ENCODE data around the gene SARM1.

SARM1 gene

GRCh38 chr17:28392491-28392890, 21.0 kb downstream of the SARM1 start:
- DNase-seq (ENCODE audit: low read depth in 1 of 2, low spot score in 1 of 2) = no peak

DNA sequence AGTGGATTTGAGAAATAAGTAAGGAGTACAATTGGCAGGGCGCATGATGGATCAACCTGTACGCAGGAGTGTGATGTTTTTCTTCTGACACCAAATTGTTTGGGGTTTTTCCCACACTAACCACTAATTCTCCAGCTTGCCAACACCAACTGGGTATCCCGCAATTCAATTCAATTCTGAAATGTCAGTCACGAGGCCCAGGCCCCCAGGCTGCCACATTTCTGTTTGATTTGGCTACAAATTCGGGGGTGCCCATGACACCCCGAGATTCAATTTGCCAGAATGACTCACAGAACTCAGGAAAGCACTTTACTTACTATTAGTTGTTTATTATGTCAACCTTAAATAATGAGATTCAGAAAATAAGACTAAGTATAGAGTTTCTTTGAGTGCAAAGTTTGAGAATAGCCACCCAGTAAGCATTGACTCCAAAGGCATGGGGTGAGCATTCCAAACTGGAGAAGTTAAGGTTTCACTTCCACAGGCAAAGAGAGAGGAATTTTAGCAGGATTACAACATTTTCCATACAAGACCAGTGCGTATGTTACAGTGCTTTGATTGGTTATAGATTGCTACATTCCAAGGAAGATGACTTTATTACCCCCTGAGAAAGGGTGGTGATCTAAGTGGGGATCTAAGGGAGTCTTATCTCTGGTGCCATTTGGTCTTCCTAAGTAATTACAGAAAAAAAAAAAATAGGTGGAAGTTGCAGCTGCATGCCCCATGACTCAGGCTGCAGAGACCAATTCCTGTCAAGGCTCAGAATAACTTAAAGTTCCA, 23.0 kb downstream of the SARM1 start:
- DNase-seq (ENCODE audit: low read depth in 1 of 2, low spot score in 1 of 2) = no peak

DNA sequence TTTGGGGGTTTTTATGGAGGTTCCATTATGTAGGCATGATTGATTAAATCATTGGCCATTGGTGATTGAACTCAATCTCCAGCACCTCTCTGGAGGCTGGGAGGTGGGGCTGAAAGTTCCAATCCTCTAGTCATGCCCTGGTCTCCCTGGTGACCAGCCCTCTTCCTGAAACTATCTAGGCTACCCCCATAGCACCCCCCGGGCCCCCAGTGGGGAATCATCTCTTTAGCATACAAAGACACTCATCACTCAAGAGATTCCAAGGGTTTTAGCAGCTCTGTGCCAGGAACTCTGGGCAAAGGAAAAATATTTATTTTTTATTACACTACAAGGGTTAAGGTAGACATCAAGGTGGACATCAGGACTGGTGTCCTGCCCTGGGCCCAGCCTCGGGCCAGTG, 23.9 kb downstream of the SARM1 start:
- DNase-seq (ENCODE audit: low read depth in 1 of 2, low spot score in 1 of 2) = no peak

- DNase-seq (ENCODE audit: low read depth in 1 of 2, low spot score in 1 of 2) = no peak
Measured at GRCh38 chr17:28395968-28396367, 24.5 kb downstream of the SARM1 start.

- DNase-seq (ENCODE audit: low read depth in 1 of 2, low spot score in 1 of 2) = no peak
Measured at GRCh38 chr17:28396635-28397239, 25.2 kb downstream of the SARM1 start.

- no peak for DNase-seq (ENCODE audit: low read depth in 1 of 2, low spot score in 1 of 2)
Measured at GRCh38 chr17:28397275-28397674, 25.8 kb downstream of the SARM1 start.

- no peak for DNase-seq (ENCODE audit: low read depth in 1 of 2, low spot score in 1 of 2)
Measured at GRCh38 chr17:28397687-28398279, 26.3 kb downstream of the SARM1 start.

DNA sequence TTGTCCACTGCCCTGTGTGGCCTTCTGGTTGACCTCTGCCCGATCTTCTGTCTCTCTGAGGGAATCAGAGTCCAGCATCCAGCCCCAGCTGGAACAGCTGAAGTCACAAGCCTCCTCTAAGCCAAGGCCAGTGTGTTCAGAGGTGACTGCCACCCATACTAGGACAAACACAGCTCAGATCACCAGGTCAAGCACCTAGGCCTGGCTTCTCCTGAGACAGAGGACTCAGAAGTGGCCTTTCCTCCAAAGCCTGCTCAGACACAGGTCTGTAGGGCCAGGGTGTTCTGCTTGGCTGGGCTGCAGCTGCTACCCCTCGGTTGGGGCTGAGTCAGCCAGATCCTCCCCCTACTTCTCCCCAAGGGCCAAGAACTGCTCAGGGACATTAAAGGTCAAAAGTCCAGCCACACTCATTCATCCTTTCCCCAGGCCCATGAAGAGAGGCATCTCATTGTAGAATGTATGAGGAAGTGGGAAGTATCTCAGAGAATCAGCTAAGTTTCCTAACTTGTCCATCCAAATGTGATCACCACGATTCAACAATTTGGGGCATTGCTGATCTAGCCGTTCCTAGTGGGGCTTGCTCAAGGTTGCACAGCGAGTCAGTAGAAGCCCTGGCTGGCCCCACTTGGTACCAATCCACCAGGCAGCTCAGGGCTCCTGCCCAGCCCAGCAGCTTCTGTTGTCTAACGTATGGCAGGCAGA, 26.9 kb downstream of the SARM1 start:
- DNase-seq (ENCODE audit: low read depth in 1 of 2, low spot score in 1 of 2) = no peak

- DNase-seq (ENCODE audit: low read depth in 1 of 2, low spot score in 1 of 2) = no peak
Measured at GRCh38 chr17:28399808-28400207, 28.3 kb downstream of the SARM1 start.

DNA sequence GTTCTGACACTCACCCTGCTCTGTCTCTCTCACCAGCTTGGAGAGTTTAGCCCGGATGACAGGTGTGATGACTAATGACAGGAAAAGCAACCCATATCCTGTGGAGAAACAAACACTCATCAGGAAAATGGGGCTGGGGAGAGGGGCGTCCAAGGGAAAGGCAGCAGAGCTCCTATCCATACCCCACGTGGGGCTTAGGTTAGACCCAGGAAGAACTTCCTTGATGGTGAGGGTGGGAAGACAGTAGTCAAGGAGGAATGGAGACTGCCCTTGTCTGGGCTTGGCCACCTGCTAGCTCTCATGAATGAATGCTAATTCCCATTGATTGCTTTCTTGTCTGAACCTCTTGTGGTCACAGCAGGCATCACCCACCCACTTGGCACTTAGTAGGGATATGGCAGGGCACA, 30.7 kb downstream of the SARM1 start:
- no peak for DNase-seq (ENCODE audit: low read depth in 1 of 2, low spot score in 1 of 2)

DNA sequence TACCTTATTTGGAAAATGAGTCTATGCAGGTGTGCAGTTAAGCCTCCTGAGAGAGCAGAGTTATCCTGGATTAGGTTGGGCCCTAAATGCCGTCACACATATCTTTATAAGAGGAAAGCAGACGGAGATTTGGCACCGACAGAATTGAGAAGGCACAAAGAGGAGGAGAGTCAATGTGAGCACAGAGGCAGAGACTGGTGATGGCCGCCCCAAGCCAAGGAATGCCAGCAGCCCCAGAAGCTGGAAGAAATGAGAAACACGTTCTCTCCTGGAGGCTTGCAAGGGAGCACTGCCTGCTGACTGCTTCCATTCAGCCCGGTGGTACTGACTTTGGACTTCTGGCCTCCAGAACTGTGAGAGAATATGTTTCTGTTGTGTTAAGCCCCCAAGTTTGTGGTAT, 31.4 kb downstream of the SARM1 start:
- DNase-seq (ENCODE audit: low read depth in 1 of 2, low spot score in 1 of 2) = no peak

DNA sequence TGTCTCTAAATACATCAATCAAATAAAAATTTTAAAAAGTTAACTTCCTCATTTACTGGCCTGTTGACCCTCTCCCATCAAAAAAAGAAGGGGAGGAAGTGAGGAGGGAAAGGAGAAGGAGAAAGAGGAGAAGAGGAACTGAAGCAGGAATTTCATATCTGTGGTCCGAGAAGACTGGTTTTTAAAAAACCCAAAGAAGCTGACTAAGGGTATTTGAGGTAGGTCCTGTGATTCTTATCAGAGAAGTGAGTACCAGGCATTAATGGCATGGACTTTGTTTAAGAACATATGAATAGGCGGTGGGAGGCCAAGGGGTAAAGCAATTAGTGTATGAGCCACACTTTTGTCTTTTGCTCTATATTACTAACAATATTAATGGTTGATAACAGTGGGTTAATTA, 32.5 kb downstream of the SARM1 start:
- no peak for DNase-seq (ENCODE audit: low read depth in 1 of 2, low spot score in 1 of 2)

GRCh38 chr17:28404461-28404811, 32.9 kb downstream of the SARM1 start:
- no peak for DNase-seq (ENCODE audit: low read depth in 1 of 2, low spot score in 1 of 2)

- DNase-seq (ENCODE audit: low read depth in 1 of 2, low spot score in 1 of 2) = no peak
Measured at GRCh38 chr17:28404812-28405570, 33.5 kb downstream of the SARM1 start.

DNA sequence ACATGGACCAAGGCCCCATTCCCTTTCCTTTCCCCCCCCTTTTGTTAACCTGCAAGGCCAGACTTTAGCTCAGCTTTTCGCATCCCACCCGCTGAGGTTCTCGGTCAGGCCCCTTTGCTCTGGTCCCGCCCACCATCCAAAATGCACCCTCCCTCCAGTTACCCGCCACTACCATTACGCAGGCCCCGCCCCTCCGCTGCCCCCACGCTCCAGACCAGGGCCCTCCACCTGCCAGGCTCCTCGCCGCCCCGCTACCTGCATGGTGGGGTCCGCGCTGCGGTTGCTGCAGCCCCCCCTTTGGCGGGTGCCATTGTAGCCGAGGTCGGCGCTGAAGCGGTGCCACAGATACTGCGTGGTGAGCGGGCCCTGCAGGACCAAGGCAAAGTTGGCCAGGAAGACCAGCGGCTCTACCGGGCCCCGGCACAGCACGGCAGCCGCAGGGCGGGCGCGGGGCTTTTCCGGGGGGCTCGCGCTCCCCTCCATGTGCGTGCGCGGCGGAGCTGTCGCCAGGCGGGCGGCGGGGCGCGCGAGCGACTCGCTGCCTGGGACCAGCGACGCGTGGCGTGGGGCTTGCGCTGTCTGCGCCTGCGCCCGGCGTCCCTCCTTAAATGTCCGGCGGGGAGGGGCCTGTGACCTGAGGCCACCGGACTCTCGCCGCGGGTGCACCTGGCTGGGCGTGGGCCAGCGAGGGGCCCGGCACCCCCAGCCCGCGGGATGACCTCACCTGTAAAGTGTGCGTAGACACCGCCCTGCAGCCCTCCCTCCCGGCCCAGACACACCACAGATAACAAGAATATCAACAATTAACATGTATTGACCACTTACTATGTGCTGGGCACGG, 34.4 kb downstream of the SARM1 start, which contains the start of gene SLC46A1:
SLC46A1 (minus strand) TSS at position 581 of the 841 bp plus-strand sequence; CDS start at position 483, 98 bp downstream.
- peak in 1 of 2 donors; percentile 43 for DNase-seq (ENCODE audit: low read depth in 1 of 2, low spot score in 1 of 2)

DNA sequence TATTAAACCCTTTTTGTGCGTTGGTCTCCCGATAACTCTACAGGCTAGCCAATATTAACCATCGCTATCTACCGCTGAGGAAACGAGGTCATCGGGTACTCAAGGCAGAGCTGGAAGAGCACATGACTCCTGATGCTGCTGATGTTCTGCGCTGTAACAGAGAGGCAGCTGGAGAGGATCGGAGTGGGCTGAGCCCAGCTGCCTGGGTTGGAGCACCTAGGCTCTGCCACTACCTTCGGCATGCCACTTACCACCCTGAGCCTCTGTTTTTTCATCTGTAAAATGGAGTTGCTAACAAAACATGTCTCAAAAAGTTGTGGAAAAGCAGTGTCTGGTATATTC, 35.0 kb downstream of the SARM1 start:
- no peak for DNase-seq (ENCODE audit: low read depth in 1 of 2, low spot score in 1 of 2)

DNA sequence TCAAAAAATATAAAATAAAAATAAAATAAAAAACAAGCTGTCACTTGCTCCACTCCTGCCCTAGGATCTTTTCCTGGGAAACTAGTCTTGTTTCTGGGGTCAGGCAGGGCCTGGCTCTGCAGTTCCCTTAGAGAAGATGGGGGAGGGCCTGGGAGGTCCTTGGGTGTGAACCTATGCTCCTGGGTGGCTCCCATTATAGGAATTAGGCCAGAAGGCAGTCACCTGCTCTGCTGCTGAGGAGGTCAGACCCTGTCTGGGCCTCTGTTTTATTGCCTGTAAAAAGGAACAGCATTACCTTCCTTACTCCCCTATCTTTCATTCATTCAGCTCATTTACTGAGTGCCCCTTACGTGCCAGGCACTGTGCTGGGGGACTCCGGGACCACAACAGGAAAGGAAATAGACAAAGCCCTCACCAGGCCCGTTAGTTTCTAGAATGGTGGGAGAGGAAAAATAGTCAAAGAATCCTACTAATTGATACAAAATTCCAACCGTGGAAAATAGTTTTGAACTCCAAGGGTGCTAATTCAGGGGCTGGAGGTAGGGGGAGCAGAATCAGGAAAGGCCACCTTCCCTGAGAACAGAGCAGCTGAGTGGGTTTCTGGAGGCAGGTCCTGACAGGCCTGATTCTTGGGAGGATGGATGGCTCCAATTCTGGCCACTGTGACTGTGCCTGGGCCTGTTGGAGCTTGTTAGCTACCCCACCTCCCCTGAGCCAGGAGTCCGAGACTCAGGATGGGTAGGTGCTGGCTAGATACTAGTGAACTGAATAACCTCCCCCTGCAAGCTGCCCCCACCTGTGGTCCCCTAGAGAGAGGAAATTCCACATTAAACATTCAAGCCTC, 35.9 kb downstream of the SARM1 start:
- no peak for DNase-seq (ENCODE audit: low read depth in 1 of 2, low spot score in 1 of 2)

GRCh38 chr17:28407974-28408306, 36.4 kb downstream of the SARM1 start:
- DNase-seq (ENCODE audit: low read depth in 1 of 2, low spot score in 1 of 2) = no peak

DNA sequence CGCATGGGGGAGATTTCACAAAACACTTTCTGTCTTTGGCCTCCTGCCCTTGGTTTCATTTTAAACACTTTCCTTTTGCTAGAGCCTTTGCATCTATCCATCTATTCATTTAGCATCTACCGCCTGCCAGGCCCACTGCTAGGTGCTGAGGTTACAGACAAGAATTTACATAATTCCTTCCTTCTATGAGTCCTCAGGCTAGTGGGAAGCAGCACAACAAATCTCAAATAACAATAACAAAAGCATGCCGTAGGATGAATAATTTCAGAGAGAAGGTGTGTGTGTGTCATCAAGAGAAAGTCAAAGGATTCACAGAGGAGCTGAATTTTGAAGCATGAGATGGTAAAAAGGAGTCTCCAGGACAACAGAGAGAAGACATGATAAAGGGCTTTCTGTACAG, 40.6 kb downstream of the SARM1 start:
- DNase-seq (ENCODE audit: low read depth in 1 of 2, low spot score in 1 of 2) = no peak

DNA sequence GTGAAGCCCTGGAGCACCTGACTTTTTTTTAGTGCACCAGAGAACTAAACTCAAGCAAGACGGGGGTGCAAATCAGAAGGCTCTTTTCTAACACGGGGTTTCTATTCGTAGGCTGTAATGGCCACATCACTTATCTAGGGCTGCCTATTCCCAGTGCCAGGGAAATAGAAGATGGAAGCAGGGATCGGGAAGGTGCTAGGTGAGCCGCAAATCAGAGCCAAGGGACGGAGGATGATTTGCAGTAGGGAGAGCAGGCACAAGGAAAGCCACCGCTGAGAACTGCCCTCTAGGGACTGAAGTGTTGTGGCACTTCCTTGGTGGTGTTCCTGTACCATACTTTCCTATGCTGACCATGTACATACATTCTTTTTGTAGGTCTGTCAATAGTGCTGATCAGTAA, 42.3 kb downstream of the SARM1 start:
- DNase-seq (ENCODE audit: low read depth in 1 of 2, low spot score in 1 of 2) = no peak

Data from activated CD4-positive, alpha-beta T cell treated with anti-CD3 and anti-CD28 coated beads, Interleukin-2, amount 50 U/mL, for 24 hours (primary cell).